Upper lobe of left lung (tissue), 6 donors: ENCODE data around the gene HINFP. TPM values are rescaled to one million over a fixed set of nuclear protein-coding genes. Genes with fewer than 3 reads are reported as not detected.

Experiments used
- ATAC-seq, 2 donors: fragments of 200-7000 bp; cut with Tn5 transposase; one replicate each; pipeline ENCODE4 v1.9.1; 2022; ENCODE audit warnings: mild to moderate bottlenecking in 2 of 2, moderate library complexity in 2 of 2; ENCODE audit not compliant: low FRiP score in 2 of 2
- DNase-seq, 2 donors: peaks; one replicate each; pipeline ENCODE4 v3.0.0-alpha.2; 2019 to 2020
- H3K27ac ChIP-seq, 4 donors: fragments of 200-600 bp; sonication (generic); one replicate each; pipeline ENCODE4 v1.5.1; 2016 to 2019
- H3K27me3 ChIP-seq, 4 donors: fragments of 200-600 bp; sonication (generic); one replicate each; pipeline ENCODE4 v1.5.1; 2017 to 2019
- H3K36me3 ChIP-seq, 4 donors: fragments of 200-600 bp; sonication (generic); one replicate each; pipeline ENCODE4 v1.5.1; 2016 to 2019
- H3K4me1 ChIP-seq, 4 donors: fragments of 200-600 bp; sonication (generic); one replicate each; pipeline ENCODE4 v1.5.1; 2018 to 2019
- H3K4me3 ChIP-seq, 4 donors: fragments of 200-600 bp; sonication (generic); one replicate each; pipeline ENCODE4 v1.5.1; 2017 to 2019; ENCODE audit warnings: mild to moderate bottlenecking in 2 of 4, moderate library complexity in 1 of 4
- H3K9me3 ChIP-seq, 4 donors: fragments of 200-600 bp; sonication (generic); one replicate each; pipeline ENCODE4 v1.5.1; 2018 to 2019
- EP300 ChIP-seq, 4 donors: sonication (generic); formaldehyde crosslinking; IDR thresholded peaks; one replicate each; pipeline ENCODE4 v1.5.1; 2017; ENCODE audit warnings: antibody characterized with exemption in 4 of 4, control low read depth in 2 of 4
- POLR2A ChIP-seq, 4 donors: fragments of 450-650 bp; IDR thresholded peaks; one replicate each; pipeline ENCODE4 v1.5.1; 2016 to 2017; ENCODE audit warnings: antibody characterized with exemption in 4 of 4, mild to moderate bottlenecking in 2 of 4
- POLR2AphosphoS5 ChIP-seq, 2 donors: sonication (generic); formaldehyde crosslinking; IDR thresholded peaks; one replicate each; pipeline ENCODE4 v1.5.1; 2017; ENCODE audit warnings: antibody characterized with exemption in 2 of 2
- WGBS, 2 donors: methylation state at CpG; one replicate each; pipeline ENCODE4 v1.1.5; 2017 to 2018; 5-methylcytosine and 5-hydroxymethylcytosine counted together
- total RNA-seq, 6 donors: library from RNA; depleted of rRNA in 4 of 6; stranded (reverse); fragments of >200 nt in 4 of 6; gene quantifications; one replicate each; pipeline versions ENCODE4 v1.1.0 to v1.2.1, GENCODE V29; 2016 to 2021
- TF ChIP-seq, protein P1 (sequence below), 6 experiments: fragments of 450-650 bp in 4 of 6; fragments of 200-600 bp in 2 of 6; sonication (generic) in 2 of 6; IDR thresholded peaks; one replicate each; pipeline ENCODE4 v1.5.1; 2016 to 2019; ENCODE audit warnings: antibody characterized with exemption in 6 of 6
- donor health status: DM: no; HTN: no; CAD: no; lungs with moderate emphysema.
- donor health status: DM: no; HTN: yes; CAD: no; lungs with severe emphysema.

Gene HINFP
- total RNA-seq, 6 donors from 2014 or later: 22.3 to 90.1 (median 25.6) TPM

DNA sequence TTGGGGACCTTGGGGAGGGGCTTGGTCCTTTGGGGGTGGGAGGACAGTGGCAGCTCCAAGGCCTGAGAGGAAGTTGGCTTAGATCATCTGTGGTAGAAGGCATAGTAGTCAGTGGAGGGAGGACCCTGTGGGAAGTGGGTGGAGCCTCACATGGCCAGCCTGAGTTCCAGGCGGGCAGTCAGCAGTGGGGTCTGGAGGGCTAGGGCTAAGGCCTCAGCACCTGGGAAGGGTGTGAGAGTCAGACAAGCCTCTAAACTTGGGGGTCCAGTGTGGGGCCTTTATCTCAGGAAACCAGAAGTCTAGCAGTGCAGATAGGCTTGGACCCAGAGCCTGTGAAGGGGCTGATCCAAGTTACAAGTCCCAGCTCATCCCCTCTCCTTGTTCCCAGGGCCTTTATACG is 51.1 kb downstream of the HINFP start:
- H3K4me3 ChIP-seq: no peak overlapping the region
- no peaks in the 10 kb centered on the region for H3K27me3 ChIP-seq
- 83 to 88% methylated on average over 2 of the region's 2 CpGs for WGBS, 2 donors
- TF ChIP-seq EP300 (IDR thresholded peaks at IDR 0.05) (no peak), POLR2AphosphoS5 (IDR thresholded peaks at IDR 0.05) (no peak), POLR2A (IDR thresholded peaks at IDR 0.05) (no peak)
- TF ChIP-seq, protein P1, sequence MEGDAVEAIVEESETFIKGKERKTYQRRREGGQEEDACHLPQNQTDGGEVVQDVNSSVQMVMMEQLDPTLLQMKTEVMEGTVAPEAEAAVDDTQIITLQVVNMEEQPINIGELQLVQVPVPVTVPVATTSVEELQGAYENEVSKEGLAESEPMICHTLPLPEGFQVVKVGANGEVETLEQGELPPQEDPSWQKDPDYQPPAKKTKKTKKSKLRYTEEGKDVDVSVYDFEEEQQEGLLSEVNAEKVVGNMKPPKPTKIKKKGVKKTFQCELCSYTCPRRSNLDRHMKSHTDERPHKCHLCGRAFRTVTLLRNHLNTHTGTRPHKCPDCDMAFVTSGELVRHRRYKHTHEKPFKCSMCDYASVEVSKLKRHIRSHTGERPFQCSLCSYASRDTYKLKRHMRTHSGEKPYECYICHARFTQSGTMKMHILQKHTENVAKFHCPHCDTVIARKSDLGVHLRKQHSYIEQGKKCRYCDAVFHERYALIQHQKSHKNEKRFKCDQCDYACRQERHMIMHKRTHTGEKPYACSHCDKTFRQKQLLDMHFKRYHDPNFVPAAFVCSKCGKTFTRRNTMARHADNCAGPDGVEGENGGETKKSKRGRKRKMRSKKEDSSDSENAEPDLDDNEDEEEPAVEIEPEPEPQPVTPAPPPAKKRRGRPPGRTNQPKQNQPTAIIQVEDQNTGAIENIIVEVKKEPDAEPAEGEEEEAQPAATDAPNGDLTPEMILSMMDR (IDR thresholded peaks at IDR 0.05): no peak
- DNase-seq (peak in 1 of 2 donors; percentile 16), ATAC-seq (no peak)
- no peak overlapping the region for H3K27ac ChIP-seq
- peaks cover 6 to 37% (median 24%) of the 10 kb centered on the region in 4 donors for H3K36me3 ChIP-seq
- no peaks in the 10 kb centered on the region for H3K9me3 ChIP-seq
- peaks cover 0 to 8% (median 6%) of the 10 kb centered on the region in 4 donors for H3K4me1 ChIP-seq

DNA sequence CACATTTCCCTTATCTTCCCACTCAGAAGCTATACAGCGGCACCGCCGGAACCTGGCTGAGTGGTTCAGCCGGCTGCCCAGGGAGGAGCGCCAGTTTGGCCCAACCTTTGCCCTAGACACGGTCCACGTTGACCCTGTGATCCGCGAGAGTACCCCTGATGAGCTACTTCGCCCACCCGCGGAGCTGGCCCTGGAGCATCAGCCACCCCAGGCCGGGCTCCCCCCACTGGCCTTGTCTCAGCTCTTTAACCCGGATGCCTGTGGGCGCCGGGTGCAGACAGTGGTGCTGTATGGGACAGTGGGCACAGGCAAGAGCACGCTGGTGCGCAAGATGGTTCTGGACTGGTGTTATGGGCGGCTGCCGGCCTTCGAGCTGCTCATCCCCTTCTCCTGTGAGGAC is 52.1 kb downstream of the HINFP start:
- Histone ChIP-seq H3K36me3 (peaks cover 6 to 42% (median 27%) of the 10 kb centered on the region in 4 donors), H3K4me3 (no peak overlapping the region), H3K27ac (no peak overlapping the region), H3K4me1 (peaks cover 0 to 7% (median 5%) of the 10 kb centered on the region in 4 donors), H3K27me3 (no peaks in the 10 kb centered on the region), H3K9me3 (no peaks in the 10 kb centered on the region)
- DNase-seq (peak in 1 of 2 donors; percentile 65), ATAC-seq (no peak)
- no peak for TF ChIP-seq POLR2AphosphoS5 (IDR thresholded peaks at IDR 0.05)
- no peak for TF ChIP-seq EP300 (IDR thresholded peaks at IDR 0.05)
- TF ChIP-seq, protein P1 (IDR thresholded peaks at IDR 0.05): no peak
- TF ChIP-seq POLR2A (IDR thresholded peaks at IDR 0.05): no peak
- 93 to 96% methylated on average over 21 of the region's 21 CpGs for WGBS, 2 donors

DNA sequence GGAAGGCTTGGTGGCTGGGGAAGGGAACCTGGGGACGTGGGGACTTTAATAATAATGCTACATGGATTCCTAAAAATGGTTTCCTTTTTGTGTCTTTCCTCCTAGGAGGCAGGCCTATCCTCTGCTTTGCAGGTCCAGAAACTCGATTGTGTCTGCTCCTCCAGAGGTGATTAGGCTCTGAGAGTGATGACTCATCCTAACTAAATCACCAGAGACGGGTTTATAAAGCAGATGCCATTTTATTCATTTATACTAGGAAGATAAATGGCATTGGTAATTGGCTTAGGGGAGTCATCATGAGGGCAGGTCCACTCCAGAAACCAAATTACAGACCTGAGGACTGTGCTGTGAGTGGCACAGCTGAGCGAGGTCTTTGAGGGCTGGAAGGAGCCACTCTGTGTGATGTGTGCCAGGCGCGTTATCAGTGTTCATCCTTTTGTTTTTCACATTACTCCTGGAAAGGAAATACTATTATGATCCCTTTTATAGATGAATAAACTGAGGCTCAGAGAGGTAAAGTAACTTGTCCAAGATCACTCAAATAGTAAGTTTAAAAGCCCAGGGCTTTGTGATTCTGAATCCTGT is 54.2 kb downstream of the HINFP start:
- TF ChIP-seq POLR2AphosphoS5 (IDR thresholded peaks at IDR 0.05): no peak
- no peak for TF ChIP-seq POLR2A (IDR thresholded peaks at IDR 0.05)
- no peak for TF ChIP-seq EP300 (IDR thresholded peaks at IDR 0.05)
- TF ChIP-seq, protein P1 (IDR thresholded peaks at IDR 0.05): no peak
- DNase-seq (no peak), ATAC-seq (no peak)
- no peaks in the 10 kb centered on the region for H3K27me3 ChIP-seq
- no peaks in the 10 kb centered on the region for H3K9me3 ChIP-seq
- no peak overlapping the region for H3K4me3 ChIP-seq
- H3K36me3 ChIP-seq: peaks cover 6 to 52% (median 35%) of the 10 kb centered on the region in 4 donors
- H3K27ac ChIP-seq: no peak overlapping the region
- no peaks in the 10 kb centered on the region for H3K4me1 ChIP-seq
- WGBS, 2 donors: 76 to 79% methylated on average over 6 of the region's 6 CpGs

DNA sequence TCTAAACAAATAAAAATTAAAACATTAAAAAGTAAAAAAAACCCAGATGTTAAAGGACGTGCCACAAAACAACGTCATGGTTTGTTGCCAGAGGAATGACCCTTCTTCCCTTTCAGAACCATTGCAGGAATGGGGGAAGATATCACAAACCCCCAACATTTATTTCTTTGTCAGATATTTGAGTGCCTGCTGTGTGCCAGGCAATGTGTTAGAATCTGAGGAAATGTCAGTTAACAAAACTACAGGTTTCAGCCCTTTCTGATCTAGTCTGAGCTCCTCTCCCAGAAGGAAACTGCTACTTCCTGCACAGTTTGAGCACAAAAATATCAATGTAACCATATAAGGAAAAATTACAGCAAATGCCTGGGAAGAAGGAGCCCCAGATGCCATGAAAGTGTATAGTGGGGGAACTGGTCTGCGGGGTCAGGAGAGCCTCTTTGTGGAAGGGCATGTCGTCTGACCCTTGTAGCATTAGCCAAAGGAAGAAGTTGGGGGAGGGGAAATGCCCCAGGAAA is 56.8 kb downstream of the HINFP start:
- Histone ChIP-seq H3K9me3 (no peaks in the 10 kb centered on the region), H3K4me1 (no peaks in the 10 kb centered on the region), H3K36me3 (peaks cover 6 to 65% (median 41%) of the 10 kb centered on the region in 4 donors), H3K27ac (no peak overlapping the region), H3K27me3 (no peaks in the 10 kb centered on the region), H3K4me3 (no peak overlapping the region)
- DNase-seq (no peak), ATAC-seq (no peak)
- TF ChIP-seq POLR2A (IDR thresholded peaks at IDR 0.05) (no peak), EP300 (IDR thresholded peaks at IDR 0.05) (no peak), POLR2AphosphoS5 (IDR thresholded peaks at IDR 0.05) (no peak)
- TF ChIP-seq, protein P1 (IDR thresholded peaks at IDR 0.05): no peak
- 65 to 67% methylated on average over 4 of the region's 4 CpGs for WGBS, 2 donors

DNA sequence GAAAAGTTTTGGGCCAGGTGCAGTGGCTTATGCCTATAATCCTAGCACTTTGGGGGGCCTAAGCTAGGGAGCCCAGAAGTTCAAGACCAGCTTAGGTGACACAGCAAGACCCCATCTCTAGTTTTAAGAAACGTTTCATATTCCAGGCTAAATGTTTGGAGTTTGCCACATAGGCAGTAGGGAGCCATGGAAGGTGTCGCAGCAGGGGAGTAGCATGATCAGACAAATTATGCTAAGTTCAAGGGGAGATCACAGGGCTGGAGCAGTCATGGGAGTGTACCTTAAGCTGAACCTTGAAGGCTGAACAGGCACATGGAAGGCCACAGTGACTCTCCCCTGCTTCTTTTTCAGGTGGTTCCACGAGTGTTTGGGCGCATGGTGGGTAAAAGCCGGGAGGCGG is 58.0 kb downstream of the HINFP start:
- no peak for ATAC-seq
- 94 to 96% methylated on average over 6 of the region's 6 CpGs for WGBS, 2 donors

More for the DNA sequence above, 58.0 kb downstream of the HINFP start:
- DNase-seq: no peak
- TF ChIP-seq EP300 (IDR thresholded peaks at IDR 0.05): no peak
- TF ChIP-seq POLR2AphosphoS5 (IDR thresholded peaks at IDR 0.05): no peak
- no peak for TF ChIP-seq POLR2A (IDR thresholded peaks at IDR 0.05)
- TF ChIP-seq, protein P1 (IDR thresholded peaks at IDR 0.05): no peak
- no peaks in the 10 kb centered on the region for H3K27me3 ChIP-seq
- peaks cover 6 to 60% (median 32%) of the 10 kb centered on the region in 4 donors for H3K36me3 ChIP-seq
- H3K27ac ChIP-seq: no peak overlapping the region
- H3K4me1 ChIP-seq: no peaks in the 10 kb centered on the region
- no peaks in the 10 kb centered on the region for H3K9me3 ChIP-seq
- H3K4me3 ChIP-seq: no peak overlapping the region
